HepG2 (cell line): Measurements from ENCODE around the gene TTLL8. TPM values are rescaled to one million over a fixed set of nuclear protein-coding genes. Genes with fewer than 3 reads are reported as not detected.

Experiments used
- JARID2 ChIP-seq: sonication (generic); formaldehyde crosslinking; IDR thresholded peaks from 2 replicates; pipeline ENCODE4 v1.8.1; 2023; ENCODE audit warnings: missing genetic modification reagents, inconsistent platforms; ENCODE audit not compliant: insufficient replicate concordance
- KLF13 ChIP-seq: sonication (generic); formaldehyde crosslinking; IDR thresholded peaks from 2 replicates; pipeline ENCODE4 v1.4.0; 2020; ENCODE audit warnings: mild to moderate bottlenecking, missing genetic modification reagents
- KMT2B ChIP-seq: IDR thresholded peaks from 2 replicates; pipeline ENCODE4 v1.6.1; 2016; ENCODE audit warnings: missing genetic modification reagents, missing compliant biosample characterization
- MXD1 ChIP-seq: sonication (generic); formaldehyde crosslinking; IDR thresholded peaks from 2 replicates; pipeline ENCODE4 v1.4.0; 2020; ENCODE audit warnings: mild to moderate bottlenecking, missing genetic modification reagents
- NBN ChIP-seq: fragments of 450-650 bp; conservative IDR thresholded peaks from 2 replicates; pipeline ENCODE4 v1.6.1; 2017
- RAD51 ChIP-seq: fragments of 450-650 bp; IDR thresholded peaks from 2 replicates; pipeline ENCODE4 v1.6.1; 2016; ENCODE audit warnings: borderline replicate concordance
- SNAPC4 ChIP-seq: sonication (generic); formaldehyde crosslinking; IDR thresholded peaks from 2 replicates; pipeline ENCODE4 v1.4.0; 2020; ENCODE audit warnings: mild to moderate bottlenecking, missing genetic modification reagents
- ZBTB10 ChIP-seq: sonication (generic); formaldehyde crosslinking; IDR thresholded peaks from 2 replicates; pipeline ENCODE4 v1.4.0; 2020; ENCODE audit warnings: missing genetic modification reagents, borderline replicate concordance
- ZFP37 ChIP-seq: sonication (generic); formaldehyde crosslinking; IDR thresholded peaks from 2 replicates; pipeline ENCODE4 v1.4.0; 2020; ENCODE audit warnings: missing genetic modification reagents, borderline replicate concordance
- ZNF337 ChIP-seq: sonication (generic); formaldehyde crosslinking; IDR thresholded peaks from 2 replicates; pipeline ENCODE4 v1.5.1; 2020; ENCODE audit warnings: missing genetic modification reagents, low read depth, mild to moderate bottlenecking, borderline replicate concordance
- ZNF414 ChIP-seq: sonication (generic); formaldehyde crosslinking; IDR thresholded peaks from 2 replicates; pipeline ENCODE4 v1.5.0; 2020; ENCODE audit warnings: missing genetic modification reagents
- ZNF570 ChIP-seq: sonication (generic); formaldehyde crosslinking; IDR thresholded peaks from 2 replicates; pipeline ENCODE4 v1.4.0; 2020; ENCODE audit warnings: mild to moderate bottlenecking, missing genetic modification reagents, borderline replicate concordance
- ZNF687 ChIP-seq: sonication (generic); formaldehyde crosslinking; IDR thresholded peaks from 2 replicates; pipeline ENCODE4 v1.5.1; 2020; ENCODE audit warnings: mild to moderate bottlenecking, missing genetic modification reagents, moderate library complexity
- ZNF75D ChIP-seq: sonication (generic); formaldehyde crosslinking; IDR thresholded peaks from 2 replicates; pipeline ENCODE4 v1.8.1; 2023; ENCODE audit warnings: missing genetic modification reagents, mild to moderate bottlenecking, borderline replicate concordance
- polyA plus RNA-seq, 8 experiments: library from polyadenylated mRNA; depleted of rRNA in 3 of 8; stranded (reverse) in 7 of 8; unstranded in 1 of 8; fragments of >200 nt; fragmentation: Illumina TruSeq in 4 of 8; extraction: Trizol in 4 of 8; gene quantifications; 2 replicates each; pipeline versions ENCODE4 v1.2.1 to v1.2.3, GENCODE V29; 2011 to 2016; ENCODE audit warnings: low read depth in 4 of 8, missing spikeins in 1 of 8, mixed read lengths in 1 of 8; ENCODE audit not compliant: insufficient read depth in 1 of 8
- total RNA-seq, 5 experiments: library from RNA; depleted of rRNA; stranded (reverse); fragments of >200 nt; fragmentation: Illumina TruSeq; extraction: Trizol; gene quantifications; 2 replicates each; pipeline ENCODE4 v1.2.3, GENCODE V29; 2016; ENCODE audit warnings: low read depth in 1 of 5

Gene TTLL8
- total and polyA plus RNA-seq, 2 of the 13 experiments (the other 11 are each of a cell fraction or from before 2014, with no cell fraction given), result not detected

- no peak for TF ChIP-seq SNAPC4
- peak; percentile 39; the same call in 1 of the 2 replicates for TF ChIP-seq KMT2B (CRISPR knock-in tag)
- TF ChIP-seq ZNF337 (CRISPR knock-in tag), result no peak
- peak; percentile 79 for TF ChIP-seq RAD51
- TF ChIP-seq JARID2 (CRISPR knock-in tag), result no peak
- 0 out of 2 replicates have a peak, but pooled peaks have one; percentile 22 for TF ChIP-seq MXD1
- peak; percentile 94 for TF ChIP-seq ZNF687
- peak; percentile 97 for TF ChIP-seq ZFP37 (CRISPR knock-in tag)
- no peak for TF ChIP-seq NBN
- TF ChIP-seq ZNF75D (CRISPR knock-in tag), result peak; percentile 85; the same call in 1 of the 2 replicates
- peak; percentile 91; the same call in 1 of the 2 replicates for TF ChIP-seq ZNF414 (CRISPR knock-in tag)
- no peak for TF ChIP-seq ZNF570 (CRISPR knock-in tag)
- peak; percentile 82; the same call in 1 of the 2 replicates for TF ChIP-seq ZBTB10 (CRISPR knock-in tag)
- TF ChIP-seq KLF13, result no peak
These were observed 87.4 kb downstream of the TTLL8 start (continued) for GRCh38 chr22:49970528-49971231.
